ENCODE results near the gene TMEM101. TPM values are rescaled to one million over a fixed set of nuclear protein-coding genes. Genes with fewer than 3 reads are reported as not detected.
"Not testable (repeated sequence)": the region's sequence is repeated elsewhere in the genome, so short reads cannot be mapped to it uniquely, and the experiment has no call there.

The TMEM101 gene
- total and polyA plus RNA-seq, 2 of the 8 experiments (the other 6 are each of a cell fraction or from before 2014, with no cell fraction given) = 16.1 to 44.7 TPM

- not testable (repeated sequence) for H4K5ac ChIP-seq (ENCODE audit: insufficient read length, low read depth, low read length); FAIRE-seq
Observed at GRCh38 chr17:44021227-44021626, 6.5 kb upstream of the TMEM101 start.

More at GRCh38 chr17:44021227-44021626, 6.5 kb upstream of the TMEM101 start:
- H3K4me3 ChIP-seq (ENCODE audit: extremely low read depth in 1 of 4, insufficient read depth in 2 of 4, low read depth in 3 of 4, low read length in 4 of 4); H3K18ac ChIP-seq (ENCODE audit: extremely low read depth, low read length); H3K23ac ChIP-seq (ENCODE audit: insufficient read length); H4K8ac ChIP-seq (ENCODE audit: extremely low read depth, insufficient read depth, low read length); H3K9me3 ChIP-seq (ENCODE audit: insufficient read depth in 2 of 2, low read depth in 1 of 2, low read length in 1 of 2); H2BK15ac ChIP-seq (ENCODE audit: low read length); H3K9ac ChIP-seq (replicated peaks in 1 of 4; ENCODE audit: extremely low read depth in 1 of 4, low read depth in 3 of 4, low read length in 3 of 4); H2BK20ac ChIP-seq (ENCODE audit: low read length); H2BK12ac ChIP-seq (ENCODE audit: low read depth, low read length); H2BK5ac ChIP-seq (ENCODE audit: low read depth, low read length); H3K79me1 ChIP-seq (ENCODE audit: low read depth, low read length); H4K91ac ChIP-seq (replicated peaks; ENCODE audit: insufficient read length, low read length); H2AFZ ChIP-seq (ENCODE audit: low read length); DNase-seq (ENCODE audit: low read depth in 1 of 2, low spot score in 2 of 2); H3K27me3 ChIP-seq (replicated peaks in 1 of 4; ENCODE audit: control insufficient read depth in 3 of 4, extremely low read depth in 1 of 4, insufficient read depth in 3 of 4, low read length in 3 of 4); H3K23me2 ChIP-seq (ENCODE audit: low read depth, low read length); H2AK5ac ChIP-seq (ENCODE audit: low read depth, low read length); H3K79me2 ChIP-seq (ENCODE audit: control insufficient read depth in 1 of 2, insufficient read depth in 2 of 2, low read length in 2 of 2); H3K4me1 ChIP-seq (replicated peaks in 1 of 4; ENCODE audit: control insufficient read depth in 3 of 4, insufficient read depth in 4 of 4, low read length in 3 of 4); H3K4ac ChIP-seq (replicated peaks; ENCODE audit: insufficient read length, low read depth, low read length); H3K36me3 ChIP-seq (ENCODE audit: control insufficient read depth in 2 of 4, insufficient read depth in 4 of 4, low read length in 3 of 4); H2BK120ac ChIP-seq (replicated peaks; ENCODE audit: low read depth, low read length); H3K56ac ChIP-seq (replicated peaks; ENCODE audit: insufficient read length, low read depth, low read length); H3K27ac ChIP-seq (ENCODE audit: low read depth, low read length); H3K4me2 ChIP-seq (ENCODE audit: insufficient read depth in 1 of 2, low read depth in 2 of 2, low read length in 2 of 2); H3K14ac ChIP-seq (ENCODE audit: insufficient read length); H4K20me1 ChIP-seq (replicated peaks in 1 of 2; ENCODE audit: control insufficient read depth in 1 of 2, insufficient read depth in 2 of 2, low read length in 2 of 2): not testable (repeated sequence)
- CTCF ChIA-PET (ENCODE audit: partially characterized antibody) = interaction anchor here (0.6 to 13.3 kb wide), 5 partner anchors 11 to 176 kb away, joined by 3 to 108 read pairs (median 10); no protein-coding TSS in a partner anchor
- POLR2A ChIA-PET (ENCODE audit: partially characterized antibody) = interaction anchor here (0.7 to 1.7 kb wide), 8 partner anchors 8 to 85 kb away, joined by 3 to 6 read pairs (median 3); no protein-coding TSS in a partner anchor
- WGBS, 2 experiments (ENCODE audit: extremely low coverage in 1 of 2, insufficient coverage in 1 of 2, insufficient read length in 1 of 2, insufficient replicate concordance in 2 of 2, low coverage in 1 of 2, low lambda C conversion rate in 2 of 2, missing lambda C conversion rate in 1 of 2) = 93% methylated on average over 7 of the region's 7 CpGs; no CpG with 5 or more reads in 1 of the 2 experiments

Data from H1 (cell line).